Measurements from ENCODE around the gene ZBTB32. TPM values are rescaled to one million over a fixed set of nuclear protein-coding genes. Genes with fewer than 3 reads are reported as not detected.

Gene ZBTB32
- total RNA-seq, 1 experiment from 2014 or later: 0.13 TPM

- no peaks in the 10 kb centered on the region for H3K27me3 Mint-ChIP-seq (ENCODE audit: low read depth)
- H3K79me2 ChIP-seq (ENCODE audit: insufficient read depth, low read length): no peaks in the 10 kb centered on the region
- H4K20me1 ChIP-seq (ENCODE audit: control insufficient read depth, insufficient read depth, insufficient read length): no peaks in the 10 kb centered on the region
- H3K36me3 Mint-ChIP-seq (ENCODE audit: insufficient read depth in 1 of 3, low read depth in 3 of 3): peaks cover 3 to 17% (median 5%) of the 10 kb centered on the region in 3 experiments; a peak in 4 of 7 replicates
- H3K4me2 ChIP-seq (ENCODE audit: insufficient read depth, insufficient read length, low read length): peak within 1 kb of the TSS; percentile 95
- no peak within 1 kb of the TSS for H2BK120ac ChIP-seq (ENCODE audit: low read depth, low read length, poor library complexity, severe bottlenecking)
- peaks cover 3% of the 10 kb centered on the region for H3K79me1 ChIP-seq (ENCODE audit: insufficient read depth, low read depth, low read length, poor library complexity, severe bottlenecking)
- TF ChIP-seq CTCF (conservative IDR thresholded peaks at IDR 0.05): no peak
- peak within 1 kb of the TSS; percentile 71 for H3K9ac ChIP-seq (ENCODE audit: extremely low read depth, insufficient read length, low read length)
- peak within 1 kb of the TSS; percentile 100 for H3K27ac Mint-ChIP-seq
- H4K5ac ChIP-seq (ENCODE audit: insufficient read length, low read depth, low read length): no peak within 1 kb of the TSS
- H3K4me1 Mint-ChIP-seq: peaks cover 20 to 38% of the 10 kb centered on the region in 2 experiments
- H3K27me3 ChIP-seq (ENCODE audit: insufficient read depth, low read length): no peaks in the 10 kb centered on the region
- no CpG with 5 or more reads among the region's 40 CpGs for WGBS (ENCODE audit: extremely low coverage, insufficient read length, low lambda C conversion rate)
- H2BK12ac ChIP-seq (ENCODE audit: insufficient read length, low read depth, low read length): no peak within 1 kb of the TSS
- H3T11ph ChIP-seq (ENCODE audit: low read length): no peak within 1 kb of the TSS
- no peak within 1 kb of the TSS for H3K23ac ChIP-seq (ENCODE audit: insufficient read length, low read depth, low read length)
- no peak within 1 kb of the TSS for H3K4ac ChIP-seq (ENCODE audit: low read depth, low read length)
- H3K14ac ChIP-seq (ENCODE audit: insufficient read depth, low read length): peak within 1 kb of the TSS; percentile 79
- H2AK5ac ChIP-seq (ENCODE audit: insufficient read length, low read length): no peak within 1 kb of the TSS
- H3K4me1 ChIP-seq (ENCODE audit: insufficient read depth, low read length): peaks cover 4% of the 10 kb centered on the region; the same call in 1 of the 2 replicates
- H3K23me2 ChIP-seq (ENCODE audit: insufficient read length, low read depth, low read length, poor library complexity, severe bottlenecking): peaks cover 16% of the 10 kb centered on the region
- H3K27ac ChIP-seq (ENCODE audit: insufficient read length, low read depth, low read length): no peak within 1 kb of the TSS
- no peaks in the 10 kb centered on the region for H3K9me3 Mint-ChIP-seq
- H2AFZ ChIP-seq (ENCODE audit: low read length): peak within 1 kb of the TSS; percentile 71
- H2BK5ac ChIP-seq (ENCODE audit: insufficient read length, low read length): no peak within 1 kb of the TSS
- peak; percentile 98 for DNase-seq
- no peaks in the 10 kb centered on the region for H3K9me3 ChIP-seq (ENCODE audit: control insufficient read depth, low read depth, low read length)
- no peak within 1 kb of the TSS for H2BK15ac ChIP-seq (ENCODE audit: low read depth, low read length)
- no peak within 1 kb of the TSS for H2BK20ac ChIP-seq (ENCODE audit: low read depth, low read length, poor library complexity, severe bottlenecking)
- no peak within 1 kb of the TSS for H3K56ac ChIP-seq (ENCODE audit: insufficient read length, low read depth, low read length)
- H4K8ac ChIP-seq (replicated peaks; ENCODE audit: insufficient read length, low read depth, low read length): no peak within 1 kb of the TSS
- peak within 1 kb of the TSS; percentile 96 for H3K4me3 Mint-ChIP-seq
- no peak within 1 kb of the TSS for H4K91ac ChIP-seq (ENCODE audit: insufficient read length, low read depth, low read length)
- peak within 1 kb of the TSS; percentile 61 for H3K18ac ChIP-seq (ENCODE audit: insufficient read length, low read depth, low read length)
Observed at GRCh38 chr19:35745328-35746086, 41.1 kb downstream of the ZBTB32 start, which contains the start of the genes PSENEN and U2AF1L4. Gene PSENEN, plus strand, starts transcription at chr19:35745651. Its CDS starts 280 bp downstream, at chr19:35745931. Gene U2AF1L4, minus strand, starts transcription at chr19:35745418. Its CDS starts 27 bp downstream, at chr19:35745391.

Measured in H9 (cell line).